ENCODE measurements around the gene SEC63.
"Not testable (repeated sequence)": the region's sequence is repeated elsewhere in the genome, so short reads cannot be mapped to it uniquely, and the experiment has no call there.

The SEC63 gene

GRCh38 chr6:107999341-107999740 is 41.3 kb upstream of the SEC63 start:
- in situ Hi-C loops (cut with HindIII; ENCODE audit: low sequenced_read_pairs) = loop anchor here (5.0 kb wide), 1 partner anchor 53 kb away; no protein-coding TSS in a partner anchor
- TF ChIP-seq CTCF (IDR thresholded peaks at IDR 0.05; ENCODE audit: low read depth, low read length, missing control alignments) = no peak
- H3K4me3 ChIP-seq (ENCODE audit: low read depth, low read length) = no peak overlapping the region
- DNase-seq (ENCODE audit: low read depth) = no peak

GRCh38 chr6:107991772-107992550 is 34.0 kb upstream of the SEC63 start:
- TF ChIP-seq CTCF (IDR thresholded peaks at IDR 0.05; ENCODE audit: low read depth, low read length, missing control alignments) = no peak
- DNase-seq (ENCODE audit: low read depth) = no peak
- in situ Hi-C loops (cut with HindIII; ENCODE audit: low sequenced_read_pairs) = no loop called here

GRCh38 chr6:107991061-107991460 is 33.1 kb upstream of the SEC63 start:
- in situ Hi-C loops (cut with HindIII; ENCODE audit: low sequenced_read_pairs) = no loop called here
- DNase-seq (ENCODE audit: low read depth) = no peak
- TF ChIP-seq CTCF (IDR thresholded peaks at IDR 0.05; ENCODE audit: low read depth, low read length, missing control alignments) = no peak
- H3K4me3 ChIP-seq (ENCODE audit: low read depth, low read length) = no peak overlapping the region

More at GRCh38 chr6:107991772-107992550, 34.0 kb upstream of the SEC63 start:
- no peak overlapping the region for H3K4me3 ChIP-seq (ENCODE audit: low read depth, low read length)

GRCh38 chr6:107990587-107990986 is 32.6 kb upstream of the SEC63 start:
- DNase-seq (ENCODE audit: low read depth); H3K4me3 ChIP-seq (ENCODE audit: low read depth, low read length); in situ Hi-C loops (cut with HindIII; ENCODE audit: low sequenced_read_pairs): not testable (repeated sequence)

- H3K4me3 ChIP-seq (ENCODE audit: low read depth, low read length) = no peak overlapping the region
- in situ Hi-C loops (cut with HindIII; ENCODE audit: low sequenced_read_pairs) = no loop called here
- DNase-seq (ENCODE audit: low read depth) = no peak
- TF ChIP-seq CTCF (IDR thresholded peaks at IDR 0.05; ENCODE audit: low read depth, low read length, missing control alignments) = no peak
These were observed 31.4 kb upstream of the SEC63 start for GRCh38 chr6:107989166-107990094.

- TF ChIP-seq CTCF (IDR thresholded peaks at IDR 0.05; ENCODE audit: low read depth, low read length, missing control alignments) = no peak
- no peak overlapping the region for H3K4me3 ChIP-seq (ENCODE audit: low read depth, low read length)
- in situ Hi-C loops (cut with HindIII; ENCODE audit: low sequenced_read_pairs) = no loop called here
- no peak for DNase-seq (ENCODE audit: low read depth)
These were observed 30.6 kb upstream of the SEC63 start for GRCh38 chr6:107988570-107988969.
